SW 1271 (cell line): Measurements from ENCODE around the gene ZDHHC11.

Source experiments
- DNase-seq, 2 experiments: peaks; one replicate each; lab custom pipeline; 2025; lab: John Stamatoyannopoulos, UW

Gene ZDHHC11

GRCh38 chr5:746258-746761 is 104.5 kb downstream of the ZDHHC11 start:
- no peak for DNase-seq
